NOMO-1 (cell line): ENCODE results near the gene CEACAM7.
"Not testable (repeated sequence)": the region's sequence is repeated elsewhere in the genome, so short reads cannot be mapped to it uniquely, and the experiment has no call there.

Experiments used
- DNase-seq, 2 experiments: peaks; one replicate each; lab custom pipeline; 2025; ENCODE audit not compliant: unreplicated experiment in 2 of 2; lab: John Stamatoyannopoulos, UW

Gene CEACAM7

GRCh38 chr19:41688098-41688497 is at the start of gene CEACAM7:
TSS of gene CEACAM7 (minus strand) at chr19:41688270. CDS start at chr19:41688165, 105 bp downstream.
- DNase-seq: no peak

DNA sequence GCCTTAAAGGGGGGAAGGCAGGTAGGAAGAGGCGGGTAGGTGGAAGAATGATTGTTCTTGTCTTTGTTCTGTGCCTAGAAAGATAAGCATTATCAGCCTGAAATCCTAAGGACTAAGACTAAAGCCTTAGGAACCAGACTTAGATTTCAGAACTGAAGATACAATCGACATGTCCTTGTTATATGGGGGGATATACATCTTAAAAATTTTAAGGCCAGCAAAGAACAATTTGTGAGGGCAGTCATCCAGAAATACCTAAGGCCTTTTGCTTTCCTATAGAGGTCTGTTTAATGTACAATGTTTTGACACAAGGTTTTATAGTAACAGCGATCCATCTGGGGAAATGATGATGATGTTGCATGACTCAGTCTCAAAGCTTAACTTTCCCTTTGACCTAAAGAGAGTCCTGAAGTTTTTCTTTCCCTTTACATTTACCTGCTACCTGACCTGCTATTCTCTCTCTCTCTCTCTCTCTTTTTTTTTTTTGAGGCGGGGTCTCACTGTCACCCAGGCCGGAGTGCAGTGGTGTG is 47.1 kb upstream of the CEACAM7 start:
- no peak for DNase-seq

- DNase-seq: no peak
Observed at GRCh38 chr19:41734585-41734984, 46.5 kb upstream of the CEACAM7 start.

GRCh38 chr19:41734156-41734555 is 46.1 kb upstream of the CEACAM7 start:
- DNase-seq: no peak

DNA sequence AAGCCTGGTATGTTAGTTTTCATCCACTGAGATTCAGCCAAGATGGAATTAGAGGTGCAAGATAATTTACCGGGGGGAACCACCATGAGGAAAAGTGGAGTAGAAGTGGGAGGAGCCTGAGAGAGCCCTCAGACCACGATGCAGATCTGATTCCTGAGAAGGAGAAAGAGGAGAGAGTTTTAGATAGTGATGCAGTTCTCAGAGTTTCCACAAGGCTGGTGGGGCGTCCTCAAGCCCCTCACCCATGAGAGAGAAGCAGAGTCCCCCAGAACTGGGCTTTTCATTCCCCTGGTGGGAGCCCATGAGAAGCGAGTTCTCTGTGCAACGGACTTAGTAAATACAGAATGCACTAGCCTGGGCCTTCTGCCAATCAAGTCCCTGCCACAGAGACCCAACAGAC is 38.4 kb upstream of the CEACAM7 start:
- DNase-seq: no peak

DNA sequence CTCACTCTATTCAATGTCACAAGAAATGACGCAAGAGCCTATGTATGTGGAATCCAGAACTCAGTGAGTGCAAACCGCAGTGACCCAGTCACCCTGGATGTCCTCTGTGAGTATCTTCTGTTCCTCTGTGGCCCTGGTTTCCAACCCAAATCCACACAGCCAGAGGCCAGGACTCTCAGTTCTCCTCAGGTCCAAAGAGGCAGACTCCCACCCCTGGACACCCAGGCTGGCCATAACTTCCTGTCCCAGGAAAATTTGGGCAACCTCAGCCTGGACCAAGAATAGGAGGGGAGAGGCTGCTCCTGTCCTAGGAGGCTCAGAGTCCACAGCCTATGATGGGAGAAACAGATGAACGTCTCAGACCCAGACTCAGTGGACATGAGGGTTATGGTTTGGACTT is 32.0 kb upstream of the CEACAM7 start:
- no peak for DNase-seq

DNA sequence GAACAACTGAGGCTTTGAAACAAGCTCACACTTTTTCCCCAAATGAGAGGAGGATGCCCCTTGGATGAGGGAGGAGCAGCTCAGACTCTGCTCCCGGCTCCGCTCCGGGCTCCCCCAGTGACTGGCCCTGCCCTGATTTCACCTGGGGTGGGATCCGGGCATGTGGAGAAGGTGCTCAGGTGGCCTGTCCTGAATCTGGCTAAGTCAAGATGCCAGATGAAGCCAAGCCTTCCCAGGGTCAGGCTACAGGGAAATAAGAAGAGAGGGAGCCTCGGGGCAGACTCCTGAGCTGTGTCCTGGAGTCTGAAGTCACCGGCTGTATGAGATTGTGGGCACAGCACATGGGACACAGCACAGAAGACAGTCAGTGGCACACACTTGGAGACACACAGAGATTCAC is 30.7 kb upstream of the CEACAM7 start:
- no peak for DNase-seq

- DNase-seq: no peak
Observed at GRCh38 chr19:41714598-41714997, 26.5 kb upstream of the CEACAM7 start.

- no peak for DNase-seq
Observed at GRCh38 chr19:41711376-41712261, 23.5 kb upstream of the CEACAM7 start.

DNA sequence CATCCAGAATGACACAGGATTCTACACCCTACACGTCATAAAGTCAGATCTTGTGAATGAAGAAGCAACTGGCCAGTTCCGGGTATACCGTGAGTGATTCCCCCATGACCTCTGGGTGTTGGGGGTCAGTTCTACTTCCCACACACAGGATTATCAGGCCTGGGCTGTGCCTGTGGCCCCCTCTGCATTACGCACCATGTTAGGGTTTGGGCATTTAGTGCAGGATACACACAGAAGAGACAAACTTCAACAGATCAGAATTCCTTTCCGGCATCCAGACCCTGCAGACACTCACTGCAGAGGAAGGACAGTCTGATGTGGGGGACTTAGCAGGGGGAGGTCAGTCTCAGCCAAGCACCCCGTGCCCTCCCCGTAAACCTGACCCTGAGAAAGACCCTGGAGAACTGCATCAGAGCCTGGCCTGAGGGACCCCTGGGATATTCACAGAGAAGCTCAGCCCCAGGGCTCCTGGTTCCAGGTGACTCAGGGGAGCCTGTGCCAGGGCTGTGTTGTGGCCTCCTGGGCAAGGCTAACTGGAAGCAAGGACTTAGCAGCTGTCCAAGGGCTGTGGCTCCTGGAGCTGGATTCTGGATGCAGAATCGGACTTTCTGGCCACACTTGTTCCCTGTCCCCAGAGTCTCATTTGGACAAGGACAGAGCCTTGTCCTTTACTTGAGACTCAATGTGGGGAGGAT is 22.0 kb upstream of the CEACAM7 start:
- no peak for DNase-seq

GRCh38 chr19:41709516-41709915 is 21.4 kb upstream of the CEACAM7 start:
- not testable (repeated sequence) for DNase-seq

GRCh38 chr19:41708481-41708880 is 20.4 kb upstream of the CEACAM7 start, which contains the start of gene CEACAM5:
TSS of gene CEACAM5 (plus strand) at chr19:41708626. CDS start at chr19:41708732, 106 bp downstream.
- DNase-seq: no peak

- no peak for DNase-seq
Observed at GRCh38 chr19:41707871-41708371, 19.9 kb upstream of the CEACAM7 start.

- no peak for DNase-seq
Observed at GRCh38 chr19:41707502-41707812, 19.4 kb upstream of the CEACAM7 start.

GRCh38 chr19:41706741-41707501 is 18.9 kb upstream of the CEACAM7 start:
- DNase-seq: peak; percentile 64

GRCh38 chr19:41705393-41706174 is 17.5 kb upstream of the CEACAM7 start:
- peak in 1 of 2 experiments; percentile 34 for DNase-seq

DNA sequence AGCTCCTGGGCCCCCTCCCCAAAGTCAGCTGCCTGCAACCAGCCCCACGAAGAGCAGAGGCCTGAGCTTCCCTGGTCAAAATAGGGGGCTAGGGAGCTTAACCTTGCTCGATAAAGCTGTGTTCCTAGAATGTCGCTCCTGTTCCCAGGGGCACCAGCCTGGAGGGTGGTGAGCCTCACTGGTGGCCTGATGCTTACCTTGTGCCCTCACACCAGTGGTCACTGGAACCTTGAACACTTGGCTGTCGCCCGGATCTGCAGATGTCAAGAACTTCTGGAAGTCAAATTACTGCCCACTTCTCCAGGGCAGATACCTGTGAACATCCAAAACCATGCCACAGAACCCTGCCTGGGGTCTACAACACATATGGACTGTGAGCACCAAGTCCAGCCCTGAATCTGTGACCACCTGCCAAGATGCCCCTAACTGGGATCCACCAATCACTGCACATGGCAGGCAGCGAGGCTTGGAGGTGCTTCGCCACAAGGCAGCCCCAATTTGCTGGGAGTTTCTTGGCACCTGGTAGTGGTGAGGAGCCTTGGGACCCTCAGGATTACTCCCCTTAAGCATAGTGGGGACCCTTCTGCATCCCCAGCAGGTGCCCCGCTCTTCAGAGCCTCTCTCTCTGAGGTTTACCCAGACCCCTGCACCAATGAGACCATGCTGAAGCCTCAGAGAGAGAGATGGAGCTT is 15.7 kb upstream of the CEACAM7 start:
- DNase-seq: no peak

DNA sequence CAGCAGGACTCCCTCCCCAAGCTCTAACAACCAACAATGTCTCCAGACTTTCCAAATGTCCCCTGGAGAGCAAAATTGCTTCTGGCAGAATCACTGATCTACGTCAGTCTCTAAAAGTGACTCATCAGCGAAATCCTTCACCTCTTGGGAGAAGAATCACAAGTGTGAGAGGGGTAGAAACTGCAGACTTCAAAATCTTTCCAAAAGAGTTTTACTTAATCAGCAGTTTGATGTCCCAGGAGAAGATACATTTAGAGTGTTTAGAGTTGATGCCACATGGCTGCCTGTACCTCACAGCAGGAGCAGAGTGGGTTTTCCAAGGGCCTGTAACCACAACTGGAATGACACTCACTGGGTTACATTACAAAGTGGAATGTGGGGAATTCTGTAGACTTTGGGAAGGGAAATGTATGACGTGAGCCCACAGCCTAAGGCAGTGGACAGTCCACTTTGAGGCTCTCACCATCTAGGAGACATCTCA is 14.1 kb upstream of the CEACAM7 start:
- DNase-seq: no peak

- DNase-seq: peak; percentile 45 to 52
Observed at GRCh38 chr19:41701401-41702075, 13.5 kb upstream of the CEACAM7 start.
